ENCODE results near the gene DLL3.
"Not testable (repeated sequence)": the region's sequence is repeated elsewhere in the genome, so short reads cannot be mapped to it uniquely, and the experiment has no call there.

Gene DLL3, protein sequence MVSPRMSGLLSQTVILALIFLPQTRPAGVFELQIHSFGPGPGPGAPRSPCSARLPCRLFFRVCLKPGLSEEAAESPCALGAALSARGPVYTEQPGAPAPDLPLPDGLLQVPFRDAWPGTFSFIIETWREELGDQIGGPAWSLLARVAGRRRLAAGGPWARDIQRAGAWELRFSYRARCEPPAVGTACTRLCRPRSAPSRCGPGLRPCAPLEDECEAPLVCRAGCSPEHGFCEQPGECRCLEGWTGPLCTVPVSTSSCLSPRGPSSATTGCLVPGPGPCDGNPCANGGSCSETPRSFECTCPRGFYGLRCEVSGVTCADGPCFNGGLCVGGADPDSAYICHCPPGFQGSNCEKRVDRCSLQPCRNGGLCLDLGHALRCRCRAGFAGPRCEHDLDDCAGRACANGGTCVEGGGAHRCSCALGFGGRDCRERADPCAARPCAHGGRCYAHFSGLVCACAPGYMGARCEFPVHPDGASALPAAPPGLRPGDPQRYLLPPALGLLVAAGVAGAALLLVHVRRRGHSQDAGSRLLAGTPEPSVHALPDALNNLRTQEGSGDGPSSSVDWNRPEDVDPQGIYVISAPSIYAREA

DNA sequence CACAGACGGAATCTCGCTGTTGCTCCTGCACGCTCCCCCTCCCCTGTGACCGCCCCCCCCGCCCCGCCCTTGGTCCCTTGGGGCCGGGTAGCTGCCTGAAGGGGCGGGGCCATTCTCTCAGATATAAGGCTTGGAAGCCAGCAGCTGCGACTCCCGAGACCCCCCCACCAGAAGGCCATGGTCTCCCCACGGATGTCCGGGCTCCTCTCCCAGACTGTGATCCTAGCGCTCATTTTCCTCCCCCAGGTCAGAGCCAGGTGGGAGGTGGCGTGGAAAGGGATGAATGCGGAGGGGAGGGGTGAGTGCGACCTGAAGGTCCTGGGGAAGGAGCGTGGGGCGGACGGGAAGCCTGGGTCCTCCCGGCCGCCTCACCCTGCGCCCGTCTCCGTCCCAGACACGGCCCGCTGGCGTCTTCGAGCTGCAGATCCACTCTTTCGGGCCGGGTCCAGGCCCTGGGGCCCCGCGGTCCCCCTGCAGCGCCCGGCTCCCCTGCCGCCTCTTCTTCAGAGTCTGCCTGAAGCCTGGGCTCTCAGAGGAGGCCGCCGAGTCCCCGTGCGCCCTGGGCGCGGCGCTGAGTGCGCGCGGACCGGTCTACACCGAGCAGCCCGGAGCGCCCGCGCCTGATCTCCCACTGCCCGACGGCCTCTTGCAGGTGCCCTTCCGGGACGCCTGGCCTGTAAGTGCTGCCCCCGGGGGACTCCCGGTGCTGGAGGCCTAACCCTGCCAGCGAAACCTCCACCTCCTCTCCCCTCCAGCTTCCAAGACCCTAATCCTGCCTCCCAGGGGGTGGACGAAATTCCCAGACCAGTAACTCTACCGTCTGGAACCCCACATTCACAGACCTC lies at the start of gene DLL3:
DLL3 (plus strand) TSS at position 150 of the 845 bp plus-strand sequence; CDS start at position 178, 28 bp downstream.
- Histone ChIP-seq H3K9ac (ENCODE audit: low read length) (peak within 1 kb of the TSS; percentile 7; the same call in 1 of the 2 replicates), H3K36me3 (ENCODE audit: low read length) (no peaks in the 10 kb centered on the region), H3K9me3 (ENCODE audit: insufficient read depth, low read length) (no peaks in the 10 kb centered on the region), H3K9me2 (replicated peaks; ENCODE audit: insufficient read depth, low read length) (no peaks in the 10 kb centered on the region), H3K27ac (ENCODE audit: low read depth, low read length) (no peak within 1 kb of the TSS), H3K27me3 (ENCODE audit: low read length) (no peaks in the 10 kb centered on the region), H3F3A (ENCODE audit: insufficient read depth) (no peaks in the 10 kb centered on the region), H2AFZ (ENCODE audit: low read depth, low read length, severe bottlenecking) (peak within 1 kb of the TSS; percentile 21), H3K79me2 (ENCODE audit: insufficient read depth, low read length) (no peaks in the 10 kb centered on the region), H3K4me3 (ENCODE audit: insufficient read depth, low read length, poor library complexity, severe bottlenecking) (peak within 1 kb of the TSS; percentile 23), H4K20me1 (ENCODE audit: low read depth, low read length) (no peaks in the 10 kb centered on the region), H3K4me2 (ENCODE audit: low read depth, low read length, poor library complexity, severe bottlenecking) (peak within 1 kb of the TSS; percentile 42)
- no peak for TF ChIP-seq EZH2phosphoT487 (conservative IDR thresholded peaks at IDR 0.05; ENCODE audit: low read length)
- TF ChIP-seq, protein P1, sequence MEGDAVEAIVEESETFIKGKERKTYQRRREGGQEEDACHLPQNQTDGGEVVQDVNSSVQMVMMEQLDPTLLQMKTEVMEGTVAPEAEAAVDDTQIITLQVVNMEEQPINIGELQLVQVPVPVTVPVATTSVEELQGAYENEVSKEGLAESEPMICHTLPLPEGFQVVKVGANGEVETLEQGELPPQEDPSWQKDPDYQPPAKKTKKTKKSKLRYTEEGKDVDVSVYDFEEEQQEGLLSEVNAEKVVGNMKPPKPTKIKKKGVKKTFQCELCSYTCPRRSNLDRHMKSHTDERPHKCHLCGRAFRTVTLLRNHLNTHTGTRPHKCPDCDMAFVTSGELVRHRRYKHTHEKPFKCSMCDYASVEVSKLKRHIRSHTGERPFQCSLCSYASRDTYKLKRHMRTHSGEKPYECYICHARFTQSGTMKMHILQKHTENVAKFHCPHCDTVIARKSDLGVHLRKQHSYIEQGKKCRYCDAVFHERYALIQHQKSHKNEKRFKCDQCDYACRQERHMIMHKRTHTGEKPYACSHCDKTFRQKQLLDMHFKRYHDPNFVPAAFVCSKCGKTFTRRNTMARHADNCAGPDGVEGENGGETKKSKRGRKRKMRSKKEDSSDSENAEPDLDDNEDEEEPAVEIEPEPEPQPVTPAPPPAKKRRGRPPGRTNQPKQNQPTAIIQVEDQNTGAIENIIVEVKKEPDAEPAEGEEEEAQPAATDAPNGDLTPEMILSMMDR (IDR thresholded peaks at IDR 0.05; ENCODE audit: insufficient read depth, low read length, poor library complexity, severe bottlenecking), result no peak

DNA sequence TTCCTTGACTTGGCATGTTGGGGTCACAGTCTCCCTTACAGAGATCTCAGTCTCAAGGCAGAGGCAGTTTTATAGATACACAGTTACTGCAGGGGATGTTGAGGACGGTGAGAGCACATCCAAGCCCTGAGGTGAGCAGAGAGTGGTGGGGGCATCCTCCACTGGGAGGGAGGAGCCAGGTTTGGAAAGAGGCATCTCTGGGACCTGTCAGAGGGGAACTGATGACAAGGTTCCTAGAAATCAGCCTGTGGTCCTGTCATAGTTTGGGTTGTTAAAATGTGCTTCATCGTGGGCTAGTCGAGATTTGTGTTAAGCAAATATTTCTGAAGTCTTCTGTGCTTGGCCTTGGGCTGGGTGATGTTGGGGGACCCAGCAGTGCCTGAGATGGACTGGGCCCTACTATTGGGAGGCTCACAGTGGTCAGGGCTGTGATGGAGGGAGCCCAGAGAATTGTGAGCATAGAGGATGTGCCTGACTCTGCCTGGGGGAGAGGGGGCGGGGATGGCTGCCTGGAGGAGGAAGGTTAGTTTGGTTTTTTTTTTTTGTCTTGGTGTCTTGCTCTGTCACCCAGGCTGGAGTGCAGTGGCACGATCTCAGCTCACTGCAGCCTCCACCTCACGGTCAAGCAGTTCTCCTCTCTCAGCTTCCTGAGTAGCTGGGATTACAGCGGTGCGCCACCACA lies 49.5 kb upstream of the DLL3 start:
- Histone ChIP-seq H3K36me3 (ENCODE audit: low read length) (no peaks in the 10 kb centered on the region), H3K27ac (ENCODE audit: low read depth, low read length) (peak overlapping the region; percentile 77), H2AFZ (ENCODE audit: low read depth, low read length, severe bottlenecking) (no peak overlapping the region), H3K9me2 (replicated peaks; ENCODE audit: insufficient read depth, low read length) (no peaks in the 10 kb centered on the region), H4K20me1 (ENCODE audit: low read depth, low read length) (no peaks in the 10 kb centered on the region; the same call in 1 of the 2 replicates), H3K27me3 (ENCODE audit: low read length) (no peaks in the 10 kb centered on the region), H3F3A (ENCODE audit: insufficient read depth) (peaks cover 7% of the 10 kb centered on the region; the same call in 1 of the 2 replicates), H3K9ac (ENCODE audit: low read length) (peak overlapping the region; percentile 100), H3K9me3 (ENCODE audit: insufficient read depth, low read length) (no peaks in the 10 kb centered on the region), H3K79me2 (ENCODE audit: insufficient read depth, low read length) (peaks cover 95% of the 10 kb centered on the region), H3K4me3 (ENCODE audit: insufficient read depth, low read length, poor library complexity, severe bottlenecking) (no peak overlapping the region), H3K4me2 (ENCODE audit: low read depth, low read length, poor library complexity, severe bottlenecking) (peak overlapping the region; percentile 97)
- no peak for TF ChIP-seq EZH2phosphoT487 (conservative IDR thresholded peaks at IDR 0.05; ENCODE audit: low read length)
- TF ChIP-seq, protein P1 (IDR thresholded peaks at IDR 0.05; ENCODE audit: insufficient read depth, low read length, poor library complexity, severe bottlenecking), result no peak

DNA sequence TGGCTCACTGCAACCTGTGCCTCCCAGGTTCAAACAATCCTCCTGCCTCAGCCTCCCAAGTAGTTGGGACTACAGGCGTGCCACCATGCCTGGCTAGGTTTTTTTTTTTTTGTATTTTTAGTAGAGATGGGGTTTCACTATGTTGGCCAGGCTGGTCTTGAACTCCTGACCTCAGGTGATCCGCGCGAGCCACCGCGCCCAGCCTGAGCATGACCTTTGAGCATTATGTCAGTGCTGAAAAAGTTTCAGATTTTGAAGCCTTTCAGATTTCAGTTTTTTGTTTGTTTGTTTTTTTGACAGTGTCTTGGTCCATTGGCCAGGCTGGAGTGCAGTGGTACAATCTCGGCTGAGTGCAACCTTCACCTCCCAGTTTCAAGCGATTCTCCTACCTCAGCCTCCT lies 47.5 kb upstream of the DLL3 start:
- H3K9me2 ChIP-seq (replicated peaks; ENCODE audit: insufficient read depth, low read length); H3K36me3 ChIP-seq (ENCODE audit: low read length); H2AFZ ChIP-seq (ENCODE audit: low read depth, low read length, severe bottlenecking); H3K9me3 ChIP-seq (ENCODE audit: insufficient read depth, low read length); H3K9ac ChIP-seq (ENCODE audit: low read length); H3K4me2 ChIP-seq (ENCODE audit: low read depth, low read length, poor library complexity, severe bottlenecking); H3F3A ChIP-seq (ENCODE audit: insufficient read depth); H4K20me1 ChIP-seq (ENCODE audit: low read depth, low read length); H3K27ac ChIP-seq (ENCODE audit: low read depth, low read length); H3K4me3 ChIP-seq (ENCODE audit: insufficient read depth, low read length, poor library complexity, severe bottlenecking); H3K27me3 ChIP-seq (ENCODE audit: low read length): not testable (repeated sequence)
- peaks cover 91% of the 10 kb centered on the region for H3K79me2 ChIP-seq (ENCODE audit: insufficient read depth, low read length)

Data from SU-DHL-6 (cell line).